ENCODE results near the gene SLC22A23.

The SLC22A23 gene

GRCh38 chr6:3269281-3269975 lies 187.4 kb downstream of the SLC22A23 start:
- no peak overlapping the region for H3K9ac ChIP-seq (ENCODE audit: low read length)
- TF ChIP-seq EZH2phosphoT487 (IDR thresholded peaks at IDR 0.05; ENCODE audit: low read depth): no peak
- TF ChIP-seq, protein P1, sequence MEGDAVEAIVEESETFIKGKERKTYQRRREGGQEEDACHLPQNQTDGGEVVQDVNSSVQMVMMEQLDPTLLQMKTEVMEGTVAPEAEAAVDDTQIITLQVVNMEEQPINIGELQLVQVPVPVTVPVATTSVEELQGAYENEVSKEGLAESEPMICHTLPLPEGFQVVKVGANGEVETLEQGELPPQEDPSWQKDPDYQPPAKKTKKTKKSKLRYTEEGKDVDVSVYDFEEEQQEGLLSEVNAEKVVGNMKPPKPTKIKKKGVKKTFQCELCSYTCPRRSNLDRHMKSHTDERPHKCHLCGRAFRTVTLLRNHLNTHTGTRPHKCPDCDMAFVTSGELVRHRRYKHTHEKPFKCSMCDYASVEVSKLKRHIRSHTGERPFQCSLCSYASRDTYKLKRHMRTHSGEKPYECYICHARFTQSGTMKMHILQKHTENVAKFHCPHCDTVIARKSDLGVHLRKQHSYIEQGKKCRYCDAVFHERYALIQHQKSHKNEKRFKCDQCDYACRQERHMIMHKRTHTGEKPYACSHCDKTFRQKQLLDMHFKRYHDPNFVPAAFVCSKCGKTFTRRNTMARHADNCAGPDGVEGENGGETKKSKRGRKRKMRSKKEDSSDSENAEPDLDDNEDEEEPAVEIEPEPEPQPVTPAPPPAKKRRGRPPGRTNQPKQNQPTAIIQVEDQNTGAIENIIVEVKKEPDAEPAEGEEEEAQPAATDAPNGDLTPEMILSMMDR (IDR thresholded peaks at IDR 0.05; ENCODE audit: low read depth, low read length): no peak
- peaks cover 21% of the 10 kb centered on the region for H3K36me3 ChIP-seq (replicated peaks; ENCODE audit: low read depth, low read length)

GRCh38 chr6:3268680-3269079 lies 188.2 kb downstream of the SLC22A23 start:
- H3K27me3 ChIP-seq (ENCODE audit: low read depth, low read length): no peaks in the 10 kb centered on the region
- no peaks in the 10 kb centered on the region for H3K9me3 ChIP-seq (ENCODE audit: insufficient read depth, low read length)
- no peak overlapping the region for H3K27ac ChIP-seq (ENCODE audit: low read length)
- H3K9ac ChIP-seq (ENCODE audit: low read length): no peak overlapping the region
- no peak overlapping the region for H3K4me2 ChIP-seq (ENCODE audit: low read length)
- no peak overlapping the region for H3K4me3 ChIP-seq (ENCODE audit: low read length)
- H4K20me1 ChIP-seq (ENCODE audit: insufficient read depth, low read length): no peaks in the 10 kb centered on the region
- peaks cover 23% of the 10 kb centered on the region for H3K79me2 ChIP-seq (ENCODE audit: low read length)
- H2AFZ ChIP-seq (ENCODE audit: low read depth, low read length): no peak overlapping the region
- no peaks in the 10 kb centered on the region for H3K4me1 ChIP-seq (ENCODE audit: low read length)
- H3K36me3 ChIP-seq (replicated peaks; ENCODE audit: low read depth, low read length): peaks cover 28% of the 10 kb centered on the region
- TF ChIP-seq EZH2phosphoT487 (IDR thresholded peaks at IDR 0.05; ENCODE audit: low read depth): no peak
- TF ChIP-seq, protein P1 (IDR thresholded peaks at IDR 0.05; ENCODE audit: low read depth, low read length): no peak

More at GRCh38 chr6:3269281-3269975, 187.4 kb downstream of the SLC22A23 start:
- no peak overlapping the region for H3K4me2 ChIP-seq (ENCODE audit: low read length)
- no peak overlapping the region for H2AFZ ChIP-seq (ENCODE audit: low read depth, low read length)
- no peak overlapping the region for H3K4me3 ChIP-seq (ENCODE audit: low read length)
- H3K27ac ChIP-seq (ENCODE audit: low read length): no peak overlapping the region
- H3K9me3 ChIP-seq (ENCODE audit: insufficient read depth, low read length): no peaks in the 10 kb centered on the region
- H4K20me1 ChIP-seq (ENCODE audit: insufficient read depth, low read length): no peaks in the 10 kb centered on the region
- no peaks in the 10 kb centered on the region for H3K4me1 ChIP-seq (ENCODE audit: low read length)
- H3K27me3 ChIP-seq (ENCODE audit: low read depth, low read length): no peaks in the 10 kb centered on the region
- peaks cover 16% of the 10 kb centered on the region for H3K79me2 ChIP-seq (ENCODE audit: low read length)

DNA sequence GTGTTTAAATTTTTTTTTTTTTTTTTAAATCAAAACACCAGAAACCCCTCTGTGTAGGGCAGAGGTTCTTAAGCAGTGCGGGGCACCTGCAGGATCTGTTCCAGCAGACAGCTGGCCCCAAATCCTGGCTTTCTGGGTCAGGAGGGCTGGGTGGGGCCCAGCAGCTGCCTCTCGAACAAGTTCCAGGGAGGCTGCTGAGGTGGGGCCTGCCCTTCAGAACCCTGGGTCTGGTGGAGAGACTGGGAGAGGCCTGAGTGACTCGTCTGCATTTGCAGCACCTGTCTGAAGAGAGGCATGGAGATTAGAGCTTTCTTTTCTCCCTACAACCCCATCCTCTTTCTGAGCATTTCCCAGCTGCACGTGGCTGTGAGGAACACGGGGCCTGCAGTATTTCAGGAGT lies 189.7 kb downstream of the SLC22A23 start:
- H3K79me2 ChIP-seq (ENCODE audit: low read length): peaks cover 38% of the 10 kb centered on the region
- TF ChIP-seq EZH2phosphoT487 (IDR thresholded peaks at IDR 0.05; ENCODE audit: low read depth): no peak
- TF ChIP-seq, protein P1 (IDR thresholded peaks at IDR 0.05; ENCODE audit: low read depth, low read length): no peak
- no peaks in the 10 kb centered on the region for H3K27me3 ChIP-seq (ENCODE audit: low read depth, low read length)
- H3K36me3 ChIP-seq (replicated peaks; ENCODE audit: low read depth, low read length): peaks cover 23% of the 10 kb centered on the region
- no peak overlapping the region for H3K27ac ChIP-seq (ENCODE audit: low read length)
- H4K20me1 ChIP-seq (ENCODE audit: insufficient read depth, low read length): no peaks in the 10 kb centered on the region
- H3K4me1 ChIP-seq (ENCODE audit: low read length): no peaks in the 10 kb centered on the region
- H3K9ac ChIP-seq (ENCODE audit: low read length): no peak overlapping the region
- H2AFZ ChIP-seq (ENCODE audit: low read depth, low read length): no peak overlapping the region
- H3K4me3 ChIP-seq (ENCODE audit: low read length): no peak overlapping the region
- no peaks in the 10 kb centered on the region for H3K9me3 ChIP-seq (ENCODE audit: insufficient read depth, low read length)
- H3K4me2 ChIP-seq (ENCODE audit: low read length): no peak overlapping the region

DNA sequence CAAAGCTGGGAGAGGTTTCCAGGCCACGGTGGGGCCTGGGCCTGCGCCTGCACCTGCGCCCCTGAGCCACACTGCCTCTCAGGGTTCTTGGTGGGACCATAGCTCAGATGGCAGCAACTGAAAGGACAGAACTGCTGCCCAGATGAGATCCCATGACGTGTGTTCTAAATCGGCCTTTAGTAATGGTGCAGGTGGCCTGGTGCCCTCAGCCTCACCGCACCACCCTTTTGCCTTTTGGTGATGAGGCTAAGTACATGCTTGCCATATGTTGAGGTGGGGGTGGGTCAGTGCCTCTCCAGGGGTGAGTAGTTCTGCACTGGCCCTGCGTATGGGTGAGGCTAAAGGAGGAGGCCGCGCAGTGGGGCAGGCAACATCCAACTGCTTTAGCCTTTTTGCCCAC lies 190.7 kb downstream of the SLC22A23 start:
- peaks cover 48% of the 10 kb centered on the region for H3K79me2 ChIP-seq (ENCODE audit: low read length)
- TF ChIP-seq EZH2phosphoT487 (IDR thresholded peaks at IDR 0.05; ENCODE audit: low read depth): no peak
- TF ChIP-seq, protein P1 (IDR thresholded peaks at IDR 0.05; ENCODE audit: low read depth, low read length): no peak
- peaks cover 21% of the 10 kb centered on the region for H3K36me3 ChIP-seq (replicated peaks; ENCODE audit: low read depth, low read length)
- H3K9ac ChIP-seq (ENCODE audit: low read length): no peak overlapping the region
- H3K27ac ChIP-seq (ENCODE audit: low read length): no peak overlapping the region
- no peaks in the 10 kb centered on the region for H3K27me3 ChIP-seq (ENCODE audit: low read depth, low read length)
- no peak overlapping the region for H3K4me2 ChIP-seq (ENCODE audit: low read length)
- no peak overlapping the region for H2AFZ ChIP-seq (ENCODE audit: low read depth, low read length)
- 0 out of 2 replicates have a peak, but pooled peaks cover 2% of the 10 kb centered on the region for H3K4me1 ChIP-seq (ENCODE audit: low read length)
- H4K20me1 ChIP-seq (ENCODE audit: insufficient read depth, low read length): no peaks in the 10 kb centered on the region
- no peak overlapping the region for H3K4me3 ChIP-seq (ENCODE audit: low read length)
- no peaks in the 10 kb centered on the region for H3K9me3 ChIP-seq (ENCODE audit: insufficient read depth, low read length)

Data from OCI-LY3 (cell line).